ENCODE measurements around the gene TNKS1BP1.

DNA sequence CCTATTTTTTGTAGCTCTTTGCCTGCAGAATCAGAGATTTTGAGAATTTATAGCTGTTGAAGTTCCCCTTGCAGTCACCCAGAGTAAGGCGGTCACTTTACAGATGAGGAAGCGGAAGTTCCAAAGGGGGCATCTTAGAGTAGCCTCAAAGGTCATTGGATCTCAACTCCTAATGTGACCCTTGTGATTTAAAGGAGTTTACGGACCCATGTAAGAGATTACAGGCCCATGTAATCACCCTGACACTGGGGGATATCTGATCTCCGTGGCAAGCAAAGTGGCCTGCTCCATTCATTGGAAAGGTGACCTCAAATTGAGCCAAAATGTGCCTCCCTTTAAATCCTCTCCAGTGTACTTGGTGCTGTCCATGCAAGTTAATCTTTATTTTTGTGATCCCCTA, 29.1 kb upstream of the TNKS1BP1 start:
- TF ChIP-seq, protein P1, sequence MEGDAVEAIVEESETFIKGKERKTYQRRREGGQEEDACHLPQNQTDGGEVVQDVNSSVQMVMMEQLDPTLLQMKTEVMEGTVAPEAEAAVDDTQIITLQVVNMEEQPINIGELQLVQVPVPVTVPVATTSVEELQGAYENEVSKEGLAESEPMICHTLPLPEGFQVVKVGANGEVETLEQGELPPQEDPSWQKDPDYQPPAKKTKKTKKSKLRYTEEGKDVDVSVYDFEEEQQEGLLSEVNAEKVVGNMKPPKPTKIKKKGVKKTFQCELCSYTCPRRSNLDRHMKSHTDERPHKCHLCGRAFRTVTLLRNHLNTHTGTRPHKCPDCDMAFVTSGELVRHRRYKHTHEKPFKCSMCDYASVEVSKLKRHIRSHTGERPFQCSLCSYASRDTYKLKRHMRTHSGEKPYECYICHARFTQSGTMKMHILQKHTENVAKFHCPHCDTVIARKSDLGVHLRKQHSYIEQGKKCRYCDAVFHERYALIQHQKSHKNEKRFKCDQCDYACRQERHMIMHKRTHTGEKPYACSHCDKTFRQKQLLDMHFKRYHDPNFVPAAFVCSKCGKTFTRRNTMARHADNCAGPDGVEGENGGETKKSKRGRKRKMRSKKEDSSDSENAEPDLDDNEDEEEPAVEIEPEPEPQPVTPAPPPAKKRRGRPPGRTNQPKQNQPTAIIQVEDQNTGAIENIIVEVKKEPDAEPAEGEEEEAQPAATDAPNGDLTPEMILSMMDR (conservative IDR thresholded peaks at IDR 0.05): no peak
- TF ChIP-seq EZH2 (IDR thresholded peaks at IDR 0.05; ENCODE audit: low read depth): no peak

Measured in PC-9 (cell line).